B cell (primary cell): ENCODE measurements around the gene ZDHHC1. TPM values are rescaled to one million over a fixed set of nuclear protein-coding genes. Genes with fewer than 3 reads are reported as not detected.

Experiments used
- ATAC-seq: fragments of 200-7000 bp; cut with Tn5 transposase; one replicate; pipeline ENCODE4 v1.10.0; 2021; ENCODE audit warnings: low read depth, mild to moderate bottlenecking, moderate number of reproducible peaks, moderate library complexity
- CTCF ChIA-PET: fragments of 350-600 bp; sonication (Branson Sonifier 250); formaldehyde crosslinking; loops from one replicate; lab custom pipeline; 2021; ENCODE audit warnings: antibody characterized with exemption, inconsistent platforms; lab: Charles Lee
- POLR2A ChIA-PET: fragments of 350-600 bp; sonication (Branson Sonifier 250); formaldehyde crosslinking; loops from one replicate; lab custom pipeline; 2021; ENCODE audit warnings: antibody characterized with exemption; lab: Charles Lee
- DNase-seq: peaks from one replicate; pipeline ENCODE4 v3.0.0; 2013
- H2AFZ ChIP-seq: 2 replicates; pipeline ENCODE4 v1.6.1; 2012; ENCODE audit warnings: mild to moderate bottlenecking, low read depth, low read length; ENCODE audit not compliant: insufficient read depth, poor library complexity, severe bottlenecking
- H3K27ac ChIP-seq, 2 donors: 1 replicate in 1 of 2; 2 replicates in 1 of 2; pipeline ENCODE4 v1.5.1; 2012 to 2013; ENCODE audit warnings: low read length in 2 of 2, mild to moderate bottlenecking in 2 of 2, moderate library complexity in 1 of 2
- H3K27me3 ChIP-seq, 4 experiments: fragments of 200-600 bp in 1 of 4; sonication (generic) in 1 of 4; replicated peaks in 1 of 4; 1 replicate in 2 of 4; 2 replicates in 2 of 4; pipeline versions ENCODE4 v1.6.1 to v1.7.0; 2013 to 2016; ENCODE audit warnings: low read length in 3 of 4, mild to moderate bottlenecking in 2 of 4, mixed read lengths in 1 of 4, moderate library complexity in 1 of 4; ENCODE audit not compliant: insufficient read depth in 4 of 4, control insufficient read depth in 3 of 4; ENCODE audit errors: control extremely low read depth in 1 of 4
- H3K36me3 ChIP-seq, 2 experiments: replicated peaks in 1 of 2; 1 replicate in 1 of 2; 2 replicates in 1 of 2; pipeline versions ENCODE4 v1.6.1 to v1.7.1; 2013; ENCODE audit warnings: low read length in 1 of 2; ENCODE audit not compliant: insufficient read depth in 2 of 2, control insufficient read depth in 1 of 2; ENCODE audit errors: control extremely low read depth in 1 of 2, extremely low read depth in 1 of 2
- H3K4me1 ChIP-seq, 2 donors: fragments of 200-600 bp in 1 of 2; sonication (generic) in 1 of 2; 1 replicate in 1 of 2; 2 replicates in 1 of 2; pipeline versions ENCODE4 v1.5.1 to v1.6.1; 2013 to 2017; ENCODE audit warnings: low read length in 2 of 2; ENCODE audit not compliant: control insufficient read depth in 2 of 2, insufficient read depth in 2 of 2
- H3K4me2 ChIP-seq: replicated peaks from 2 replicates; pipeline ENCODE3; 2012; ENCODE audit warnings: mild to moderate bottlenecking, low read depth, low read length; ENCODE audit not compliant: poor library complexity, severe bottlenecking
- H3K4me3 ChIP-seq, 5 experiments: fragments of 200-600 bp in 1 of 5; sonication (generic) in 1 of 5; 1 replicate in 3 of 5; 2 replicates in 2 of 5; pipeline versions ENCODE4 v1.5.1 to v1.7.0; 2011 to 2016; ENCODE audit warnings: low read length in 4 of 5, mild to moderate bottlenecking in 4 of 5, low read depth in 2 of 5, control low read depth in 1 of 5, moderate library complexity in 1 of 5; ENCODE audit not compliant: insufficient read depth in 1 of 5; ENCODE audit errors: control extremely low read depth in 1 of 5, extremely low read depth in 1 of 5
- H3K79me2 ChIP-seq: fragments of 200-600 bp; sonication (generic); one replicate; pipeline ENCODE4 v1.6.0; 2016; ENCODE audit warnings: low read length; ENCODE audit not compliant: control insufficient read depth, insufficient read depth
- H3K9ac ChIP-seq: fragments of 200-600 bp; sonication (generic); 2 replicates; pipeline ENCODE4 v1.6.1; 2017; ENCODE audit warnings: mild to moderate bottlenecking, low read length, moderate library complexity
- H3K9me3 ChIP-seq, 3 donors: one replicate each; pipeline versions ENCODE4 v1.6.1 to v1.7.1; 2013; ENCODE audit warnings: low read length in 2 of 3; ENCODE audit not compliant: control insufficient read depth in 2 of 3, insufficient read depth in 1 of 3; ENCODE audit errors: control extremely low read depth in 1 of 3
- H4K20me1 ChIP-seq: 2 replicates; pipeline ENCODE4 v1.6.0; 2012; ENCODE audit warnings: mild to moderate bottlenecking, low read length; ENCODE audit not compliant: insufficient read depth, control insufficient read depth, poor library complexity, severe bottlenecking
- H3K27ac Mint-ChIP-seq: one replicate; pipeline ENCODE4 v1.8.0; 2021; ENCODE audit warnings: mixed read lengths
- H3K27me3 Mint-ChIP-seq: one replicate; pipeline ENCODE4 v1.8.0; 2021; ENCODE audit warnings: mixed read lengths
- H3K4me1 Mint-ChIP-seq: one replicate; pipeline ENCODE4 v1.8.0; 2021; ENCODE audit warnings: mixed read lengths
- H3K4me3 Mint-ChIP-seq: one replicate; pipeline ENCODE4 v1.8.0; 2021; ENCODE audit warnings: mixed read lengths
- H3K9me3 Mint-ChIP-seq: one replicate; pipeline ENCODE4 v1.8.0; 2022; ENCODE audit warnings: mixed read lengths; ENCODE audit not compliant: insufficient read depth
- CTCF ChIP-seq: fragments of 200-600 bp; IDR thresholded peaks from one replicate; pipeline ENCODE4 v1.8.0; 2022; ENCODE audit warnings: antibody characterized with exemption, mild to moderate bottlenecking
- EZH2 ChIP-seq: IDR thresholded peaks from 2 replicates; pipeline ENCODE4 v1.6.1; 2012; ENCODE audit warnings: borderline replicate concordance, low read depth, mild to moderate bottlenecking, moderate library complexity, low read length; ENCODE audit not compliant: insufficient read depth, poor library complexity, severe bottlenecking
- WGBS: methylation state at CpG from one replicate; pipeline ENCODE4 v1.1.5; 2013; ENCODE audit warnings: missing lambda C conversion rate; ENCODE audit not compliant: insufficient coverage; 5-methylcytosine and 5-hydroxymethylcytosine counted together
- intact Hi-C: fragments of 100-400 bp; cut with micrococcal nuclease; formaldehyde crosslinking; loops from one replicate; pipeline ENCODE4 v1.10.0; 2022
- polyA plus RNA-seq: library from polyadenylated mRNA; depleted of rRNA; stranded (reverse); fragments of >200 nt; gene quantifications from 2 replicates; pipeline ENCODE4 v1.2.3, GENCODE V29; 2012
- total RNA-seq, 2 donors: library from RNA; stranded (reverse); fragments of 120-200 nt in 1 of 2; gene quantifications; 1 replicate in 1 of 2; 2 replicates in 1 of 2; pipeline versions ENCODE4 v1.2.3 to v1.2.4, GENCODE V29; 2013 to 2022

The ZDHHC1 gene
- total and polyA plus RNA-seq, 2 donors (not counting 1 experiment from before 2014, with no cell fraction given) = 0.58 to 2.8 TPM

- no peaks in the 10 kb centered on the region for H3K9me3 ChIP-seq
- intact Hi-C loops = no loop called here
- CTCF ChIA-PET = no interaction called here
- Mint-ChIP-seq H3K4me3 (no peak overlapping the region), H3K4me1 (no peaks in the 10 kb centered on the region), H3K27me3 (peaks cover 39% of the 10 kb centered on the region), H3K9me3 (no peaks in the 10 kb centered on the region), H3K27ac (no peak overlapping the region)
- H3K27me3 ChIP-seq = peaks cover 0 to 19% (median 6%) of the 10 kb centered on the region in 4 experiments
- no peak for ATAC-seq
- peaks cover 0 to under 1% of the 10 kb centered on the region in 2 donors for H3K4me1 ChIP-seq
- H3K36me3 ChIP-seq = no peaks in the 10 kb centered on the region
- TF ChIP-seq CTCF (no peak), EZH2 (no peak)
- no peak overlapping the region for H2AFZ ChIP-seq
- no peak overlapping the region for H3K27ac ChIP-seq
- WGBS = 95% methylated on average over 3 of the region's 5 CpGs
- POLR2A ChIA-PET = no interaction called here
- H3K79me2 ChIP-seq = no peaks in the 10 kb centered on the region
- H3K4me3 ChIP-seq = no peak overlapping the region
- no peaks in the 10 kb centered on the region for H4K20me1 ChIP-seq
- H3K9ac ChIP-seq = no peak overlapping the region
- no peak for DNase-seq
- H3K4me2 ChIP-seq = no peak overlapping the region
Measured at GRCh38 chr16:67423015-67423414, 6.7 kb upstream of the ZDHHC1 start.

DNA sequence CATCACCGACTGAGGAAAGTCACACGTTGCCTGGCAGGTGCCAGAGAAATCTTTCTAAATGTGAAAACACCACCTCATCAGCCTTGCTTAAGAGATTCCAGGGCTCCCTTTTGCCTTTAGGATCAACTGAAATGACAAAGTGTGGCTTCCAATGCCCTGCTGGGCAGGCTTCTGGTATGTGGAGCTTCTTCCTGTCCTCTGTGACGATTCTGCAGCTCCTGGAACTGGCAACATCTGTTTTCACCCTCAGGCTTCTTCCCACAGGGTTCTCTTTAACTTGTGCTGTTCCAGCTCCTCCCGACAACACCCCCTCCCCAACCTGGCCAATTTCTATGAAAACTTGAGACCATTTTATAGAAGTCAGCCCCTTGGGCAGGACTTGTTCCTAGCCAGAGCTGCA lies 4.8 kb upstream of the ZDHHC1 start:
- CTCF ChIA-PET = interaction anchor here (1.7 kb wide), 1 partner anchor 25 kb away, joined by 5 read pairs; no protein-coding TSS in a partner anchor
- no peaks in the 10 kb centered on the region for H3K36me3 ChIP-seq
- TF ChIP-seq CTCF (no peak), EZH2 (no peak)

More for the DNA sequence above, 4.8 kb upstream of the ZDHHC1 start:
- Histone ChIP-seq H3K4me2 (no peak overlapping the region), H3K79me2 (no peaks in the 10 kb centered on the region), H2AFZ (no peak overlapping the region), H3K4me3 (no peak overlapping the region), H3K27ac (no peak overlapping the region), H3K9me3 (no peaks in the 10 kb centered on the region), H3K27me3 (peaks cover 0 to 22% (median 6%) of the 10 kb centered on the region in 4 experiments), H4K20me1 (no peaks in the 10 kb centered on the region), H3K4me1 (peaks cover 4 to 7% of the 10 kb centered on the region in 2 donors), H3K9ac (no peak overlapping the region)
- intact Hi-C loops = no loop called here
- DNase-seq = no peak
- POLR2A ChIA-PET = interaction anchor here (0.5 kb wide), 1 partner anchor 692 kb away, joined by 3 read pairs; no protein-coding TSS in a partner anchor
- Mint-ChIP-seq H3K4me3 (no peak overlapping the region), H3K4me1 (peaks cover 4% of the 10 kb centered on the region), H3K27me3 (peaks cover 36% of the 10 kb centered on the region), H3K9me3 (no peaks in the 10 kb centered on the region), H3K27ac (no peak overlapping the region)
- 93% methylated on average over 4 of the region's 4 CpGs for WGBS
- ATAC-seq = no peak
